K562 (cell line): ENCODE measurements around the gene PHB1.

Experiments used
- CEBPB ChIP-seq: fragments of 450-650 bp; IDR thresholded peaks from 2 replicates; pipeline ENCODE4 v1.6.1; 2016; ENCODE audit warnings: missing genetic modification characterization, missing compliant biosample characterization
- GABPB1 ChIP-seq: sonication (generic); formaldehyde crosslinking; IDR thresholded peaks from 2 replicates; pipeline ENCODE4 v1.8.0; 2022; ENCODE audit warnings: mild to moderate bottlenecking, missing genetic modification reagents
- HCFC1 ChIP-seq: IDR thresholded peaks from 2 replicates; pipeline ENCODE4 v1.6.1; 2012; ENCODE audit warnings: low read depth, low read length, improper control_type of control experiment
- MAFK ChIP-seq: IDR thresholded peaks from 2 replicates; pipeline ENCODE4 v1.6.1; 2011; ENCODE audit warnings: low read length, improper control_type of control experiment
- MXI1 ChIP-seq: IDR thresholded peaks from 2 replicates; pipeline ENCODE4 v1.6.1; 2011; ENCODE audit warnings: low read depth, mild to moderate bottlenecking, improper control_type of control experiment, low read length
- POLR2A ChIP-seq: fragments of 450-650 bp; conservative IDR thresholded peaks from 2 replicates; pipeline ENCODE4 v1.6.1; 2016
- POLR2AphosphoS5 ChIP-seq: IDR thresholded peaks from 2 replicates; pipeline ENCODE4 v1.6.1; 2011; ENCODE audit warnings: mild to moderate bottlenecking, low read depth, low read length, moderate library complexity; ENCODE audit not compliant: control insufficient read depth, insufficient read depth
- SIN3A ChIP-seq, 2 experiments: fragments of 150-350 bp in 1 of 2; IDR thresholded peaks; 2 replicates each; pipeline ENCODE4 v1.6.1; 2011 to 2016; ENCODE audit warnings: borderline replicate concordance in 2 of 2, low read depth in 2 of 2, low read length in 2 of 2, mild to moderate bottlenecking in 2 of 2, moderate library complexity in 2 of 2; ENCODE audit not compliant: control insufficient read depth in 1 of 2
- ZFP36 ChIP-seq: fragments of 150-350 bp; IDR thresholded peaks from 2 replicates; pipeline ENCODE4 v1.6.1; 2018; ENCODE audit warnings: low read length, low read depth; ENCODE audit not compliant: partially characterized antibody
- ZSCAN29 ChIP-seq: fragments of 450-650 bp; IDR thresholded peaks from 2 replicates; pipeline ENCODE4 v1.6.1; 2017
- TF ChIP-seq, protein P1 (sequence below), 3 experiments: fragments of 200-800 bp in 1 of 3; fragments of 250-450 bp in 1 of 3; fragments of 450-650 bp in 1 of 3; sonication (Bioruptor Pico) in 1 of 3; sonication (Bioruptor generic) in 1 of 3; formaldehyde crosslinking in 1 of 3; IDR thresholded peaks; 2 replicates each; pipeline versions ENCODE4 v1.6.1 to v1.8.0; 2016 to 2022; ENCODE audit warnings: mild to moderate bottlenecking in 2 of 3, missing genetic modification characterization in 2 of 3, missing compliant biosample characterization in 1 of 3, moderate library complexity in 1 of 3
- TF ChIP-seq, protein P2 (sequence below): sonication (generic); formaldehyde crosslinking; IDR thresholded peaks from 2 replicates; pipeline ENCODE4 v1.8.1; 2022; ENCODE audit warnings: missing genetic modification reagents
- TF ChIP-seq, protein P3 (sequence below), 2 experiments: fragments of 450-650 bp; IDR thresholded peaks; 2 replicates each; pipeline ENCODE4 v1.6.1; 2016
- TF ChIP-seq, protein P4 (sequence below): fragments of 450-650 bp; IDR thresholded peaks from 2 replicates; pipeline ENCODE4 v1.6.1; 2016; ENCODE audit warnings: borderline replicate concordance

DNA sequence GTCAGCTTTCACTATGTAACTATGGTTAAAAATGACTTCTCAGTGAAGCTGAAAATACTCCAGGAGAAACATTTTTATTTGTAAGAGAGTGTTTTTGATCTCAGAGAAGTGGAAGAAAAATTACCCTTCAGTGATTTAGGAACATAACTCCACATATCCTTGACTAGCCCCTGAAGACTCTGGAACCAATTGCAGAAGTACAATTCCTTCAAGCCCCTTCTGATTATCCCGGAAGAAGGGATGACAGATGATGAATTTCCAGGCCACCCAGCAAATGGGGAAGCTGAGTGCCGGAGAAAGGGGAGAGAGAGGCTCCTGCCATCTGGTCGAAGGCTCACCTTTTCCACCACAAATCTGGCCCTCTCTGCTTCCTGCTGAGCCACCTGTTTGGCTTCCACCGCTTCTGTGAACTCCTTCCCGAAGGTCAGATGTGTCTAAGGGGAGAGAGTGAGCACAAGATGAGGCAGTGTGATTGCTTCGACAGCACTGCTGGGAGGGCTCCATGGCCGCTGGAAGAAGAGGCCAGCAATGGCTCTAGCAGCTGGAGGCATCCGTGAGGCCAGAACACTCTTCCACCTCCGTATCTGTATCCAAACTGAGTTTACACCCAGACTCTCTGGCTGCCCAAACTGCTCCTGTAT lies 8.1 kb downstream of the PHB1 start:
- TF ChIP-seq, protein P1, sequence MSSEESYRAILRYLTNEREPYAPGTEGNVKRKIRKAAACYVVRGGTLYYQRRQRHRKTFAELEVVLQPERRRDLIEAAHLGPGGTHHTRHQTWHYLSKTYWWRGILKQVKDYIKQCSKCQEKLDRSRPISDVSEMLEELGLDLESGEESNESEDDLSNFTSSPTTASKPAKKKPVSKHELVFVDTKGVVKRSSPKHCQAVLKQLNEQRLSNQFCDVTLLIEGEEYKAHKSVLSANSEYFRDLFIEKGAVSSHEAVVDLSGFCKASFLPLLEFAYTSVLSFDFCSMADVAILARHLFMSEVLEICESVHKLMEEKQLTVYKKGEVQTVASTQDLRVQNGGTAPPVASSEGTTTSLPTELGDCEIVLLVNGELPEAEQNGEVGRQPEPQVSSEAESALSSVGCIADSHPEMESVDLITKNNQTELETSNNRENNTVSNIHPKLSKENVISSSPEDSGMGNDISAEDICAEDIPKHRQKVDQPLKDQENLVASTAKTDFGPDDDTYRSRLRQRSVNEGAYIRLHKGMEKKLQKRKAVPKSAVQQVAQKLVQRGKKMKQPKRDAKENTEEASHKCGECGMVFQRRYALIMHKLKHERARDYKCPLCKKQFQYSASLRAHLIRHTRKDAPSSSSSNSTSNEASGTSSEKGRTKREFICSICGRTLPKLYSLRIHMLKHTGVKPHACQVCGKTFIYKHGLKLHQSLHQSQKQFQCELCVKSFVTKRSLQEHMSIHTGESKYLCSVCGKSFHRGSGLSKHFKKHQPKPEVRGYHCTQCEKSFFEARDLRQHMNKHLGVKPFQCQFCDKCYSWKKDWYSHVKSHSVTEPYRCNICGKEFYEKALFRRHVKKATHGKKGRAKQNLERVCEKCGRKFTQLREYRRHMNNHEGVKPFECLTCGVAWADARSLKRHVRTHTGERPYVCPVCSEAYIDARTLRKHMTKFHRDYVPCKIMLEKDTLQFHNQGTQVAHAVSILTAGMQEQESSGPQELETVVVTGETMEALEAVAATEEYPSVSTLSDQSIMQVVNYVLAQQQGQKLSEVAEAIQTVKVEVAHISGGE (CRISPR knock-in tag; IDR thresholded peaks at IDR 0.05), result no peak
- no peak for TF ChIP-seq ZSCAN29
- no peak for TF ChIP-seq POLR2A
- TF ChIP-seq GABPB1, result no peak
- TF ChIP-seq, protein P2, sequence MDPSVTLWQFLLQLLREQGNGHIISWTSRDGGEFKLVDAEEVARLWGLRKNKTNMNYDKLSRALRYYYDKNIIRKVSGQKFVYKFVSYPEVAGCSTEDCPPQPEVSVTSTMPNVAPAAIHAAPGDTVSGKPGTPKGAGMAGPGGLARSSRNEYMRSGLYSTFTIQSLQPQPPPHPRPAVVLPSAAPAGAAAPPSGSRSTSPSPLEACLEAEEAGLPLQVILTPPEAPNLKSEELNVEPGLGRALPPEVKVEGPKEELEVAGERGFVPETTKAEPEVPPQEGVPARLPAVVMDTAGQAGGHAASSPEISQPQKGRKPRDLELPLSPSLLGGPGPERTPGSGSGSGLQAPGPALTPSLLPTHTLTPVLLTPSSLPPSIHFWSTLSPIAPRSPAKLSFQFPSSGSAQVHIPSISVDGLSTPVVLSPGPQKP (CRISPR knock-in tag), result no peak
- TF ChIP-seq, protein P3, sequence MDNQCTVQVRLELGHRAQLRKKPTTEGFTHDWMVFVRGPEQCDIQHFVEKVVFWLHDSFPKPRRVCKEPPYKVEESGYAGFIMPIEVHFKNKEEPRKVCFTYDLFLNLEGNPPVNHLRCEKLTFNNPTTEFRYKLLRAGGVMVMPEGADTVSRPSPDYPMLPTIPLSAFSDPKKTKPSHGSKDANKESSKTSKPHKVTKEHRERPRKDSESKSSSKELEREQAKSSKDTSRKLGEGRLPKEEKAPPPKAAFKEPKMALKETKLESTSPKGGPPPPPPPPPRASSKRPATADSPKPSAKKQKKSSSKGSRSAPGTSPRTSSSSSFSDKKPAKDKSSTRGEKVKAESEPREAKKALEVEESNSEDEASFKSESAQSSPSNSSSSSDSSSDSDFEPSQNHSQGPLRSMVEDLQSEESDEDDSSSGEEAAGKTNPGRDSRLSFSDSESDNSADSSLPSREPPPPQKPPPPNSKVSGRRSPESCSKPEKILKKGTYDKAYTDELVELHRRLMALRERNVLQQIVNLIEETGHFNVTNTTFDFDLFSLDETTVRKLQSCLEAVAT (IDR thresholded peaks at IDR 0.05), result no peak
- TF ChIP-seq MAFK, result no peak
- no peak for TF ChIP-seq POLR2AphosphoS5
- TF ChIP-seq, protein P4, sequence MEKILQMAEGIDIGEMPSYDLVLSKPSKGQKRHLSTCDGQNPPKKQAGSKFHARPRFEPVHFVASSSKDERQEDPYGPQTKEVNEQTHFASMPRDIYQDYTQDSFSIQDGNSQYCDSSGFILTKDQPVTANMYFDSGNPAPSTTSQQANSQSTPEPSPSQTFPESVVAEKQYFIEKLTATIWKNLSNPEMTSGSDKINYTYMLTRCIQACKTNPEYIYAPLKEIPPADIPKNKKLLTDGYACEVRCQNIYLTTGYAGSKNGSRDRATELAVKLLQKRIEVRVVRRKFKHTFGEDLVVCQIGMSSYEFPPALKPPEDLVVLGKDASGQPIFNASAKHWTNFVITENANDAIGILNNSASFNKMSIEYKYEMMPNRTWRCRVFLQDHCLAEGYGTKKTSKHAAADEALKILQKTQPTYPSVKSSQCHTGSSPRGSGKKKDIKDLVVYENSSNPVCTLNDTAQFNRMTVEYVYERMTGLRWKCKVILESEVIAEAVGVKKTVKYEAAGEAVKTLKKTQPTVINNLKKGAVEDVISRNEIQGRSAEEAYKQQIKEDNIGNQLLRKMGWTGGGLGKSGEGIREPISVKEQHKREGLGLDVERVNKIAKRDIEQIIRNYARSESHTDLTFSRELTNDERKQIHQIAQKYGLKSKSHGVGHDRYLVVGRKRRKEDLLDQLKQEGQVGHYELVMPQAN, result no peak
- TF ChIP-seq MXI1, result no peak
- TF ChIP-seq CEBPB, result no peak
- no peak for TF ChIP-seq ZFP36
- TF ChIP-seq HCFC1, result no peak
- no peak for TF ChIP-seq SIN3A (IDR thresholded peaks at IDR 0.05; ENCODE audit: borderline replicate concordance in 2 of 2, control insufficient read depth in 1 of 2, low read depth in 2 of 2, low read length in 2 of 2)
